Glutamatergic neuron (in vitro differentiated cells): ENCODE measurements around the gene BACH2. TPM values are rescaled to one million over a fixed set of nuclear protein-coding genes. Genes with fewer than 3 reads are reported as not detected.

Experiments used
- DNase-seq: peaks from one replicate; pipeline ENCODE4 v3.0.0; 2022
- H3K27ac Mint-ChIP-seq: one replicate; pipeline ENCODE4 v1.8.0; 2020; ENCODE audit warnings: mild to moderate bottlenecking, mixed read lengths, inconsistent platforms; ENCODE audit not compliant: unreplicated experiment
- H3K27me3 Mint-ChIP-seq: one replicate; pipeline ENCODE4 v1.8.0; 2020; ENCODE audit warnings: mild to moderate bottlenecking, moderate library complexity, mixed read lengths, inconsistent platforms; ENCODE audit not compliant: unreplicated experiment
- H3K36me3 Mint-ChIP-seq: one replicate; pipeline ENCODE4 v1.8.0; 2020; ENCODE audit warnings: mild to moderate bottlenecking, mixed read lengths, inconsistent platforms; ENCODE audit not compliant: unreplicated experiment
- H3K4me1 Mint-ChIP-seq: one replicate; pipeline ENCODE4 v1.8.0; 2020; ENCODE audit warnings: mild to moderate bottlenecking, low read depth, mixed read lengths, inconsistent platforms; ENCODE audit not compliant: unreplicated experiment
- H3K4me3 Mint-ChIP-seq: one replicate; pipeline ENCODE4 v1.8.0; 2020; ENCODE audit warnings: mild to moderate bottlenecking, mixed read lengths, inconsistent platforms; ENCODE audit not compliant: unreplicated experiment
- H3K9me3 Mint-ChIP-seq: one replicate; pipeline ENCODE4 v1.8.0; 2020; ENCODE audit warnings: mild to moderate bottlenecking, moderate library complexity, mixed read lengths, inconsistent platforms; ENCODE audit not compliant: unreplicated experiment
- CTCF ChIP-seq: fragments of 200-600 bp; sonication (generic); IDR thresholded peaks from one replicate; pipeline ENCODE4 v1.5.0; 2021; ENCODE audit not compliant: partially characterized antibody, unreplicated experiment
- total RNA-seq: library from RNA; stranded (reverse); fragmentation: NEBNext Ultra II Directional; extraction: Animal tissue kit (Norgen Biotek cat#: 25700); gene quantifications from one replicate; pipeline ENCODE4 v1.2.1, GENCODE V29; 2021; ENCODE audit not compliant: unreplicated experiment

The BACH2 gene
- total RNA-seq, 1 donor from 2014 or later = 96.4 TPM

- no peak overlapping the region for H3K4me3 Mint-ChIP-seq
- no peak for DNase-seq
- peaks cover 5% of the 10 kb centered on the region for H3K36me3 Mint-ChIP-seq
- no peak overlapping the region for H3K27ac Mint-ChIP-seq
- TF ChIP-seq CTCF = no peak
- peaks cover 4% of the 10 kb centered on the region for H3K27me3 Mint-ChIP-seq
- H3K9me3 Mint-ChIP-seq = no peaks in the 10 kb centered on the region
- no peaks in the 10 kb centered on the region for H3K4me1 Mint-ChIP-seq
Measured at GRCh38 chr6:90003941-90004340, 292.7 kb downstream of the BACH2 start.

- no peak overlapping the region for H3K4me3 Mint-ChIP-seq
- peaks cover 5% of the 10 kb centered on the region for H3K36me3 Mint-ChIP-seq
- no peak for TF ChIP-seq CTCF
- H3K27me3 Mint-ChIP-seq = peaks cover 4% of the 10 kb centered on the region
- H3K4me1 Mint-ChIP-seq = no peaks in the 10 kb centered on the region
- no peak overlapping the region for H3K27ac Mint-ChIP-seq
- H3K9me3 Mint-ChIP-seq = no peaks in the 10 kb centered on the region
- no peak for DNase-seq
Measured at GRCh38 chr6:90003069-90003795, 293.4 kb downstream of the BACH2 start.

- Mint-ChIP-seq H3K4me3 (no peak overlapping the region), H3K4me1 (no peaks in the 10 kb centered on the region), H3K9me3 (peaks cover 2% of the 10 kb centered on the region), H3K27me3 (peaks cover 2% of the 10 kb centered on the region), H3K36me3 (no peaks in the 10 kb centered on the region), H3K27ac (no peak overlapping the region)
- no peak for TF ChIP-seq CTCF
- DNase-seq = no peak
Measured at GRCh38 chr6:90000864-90001731, 295.5 kb downstream of the BACH2 start.

- Mint-ChIP-seq H3K27ac (no peak overlapping the region), H3K36me3 (no peaks in the 10 kb centered on the region), H3K9me3 (peaks cover 2% of the 10 kb centered on the region), H3K27me3 (peaks cover 2% of the 10 kb centered on the region), H3K4me1 (no peaks in the 10 kb centered on the region), H3K4me3 (no peak overlapping the region)
- no peak for DNase-seq
- no peak for TF ChIP-seq CTCF
Measured at GRCh38 chr6:89999945-90000825, 296.5 kb downstream of the BACH2 start.
